HG03280 (cell line): ENCODE measurements around the gene NOP16.
A peak's percentile ranks its signal among the peaks of the same experiment; 100 is the strongest.
"Not testable (repeated sequence)": the region's sequence is repeated elsewhere in the genome, so short reads cannot be mapped to it uniquely, and the experiment has no call there.

ENCODE experiments used
- ATAC-seq: cut with Tn5 transposase; IDR thresholded peaks from one replicate; pipeline ENCODE4 v1.9.1; 2021; ENCODE audit warnings: mild to moderate bottlenecking, moderate library complexity; ENCODE audit not compliant: unreplicated experiment

Gene NOP16

GRCh38 chr5:176410486-176411180, 22.2 kb upstream of the NOP16 start:
- no peak for ATAC-seq

GRCh38 chr5:176409765-176410164, 21.4 kb upstream of the NOP16 start:
- ATAC-seq, result no peak

- no peak for ATAC-seq
Observed at GRCh38 chr5:176408590-176408989, 20.2 kb upstream of the NOP16 start.

- ATAC-seq, result not testable (repeated sequence)
Observed at GRCh38 chr5:176408252-176408573, 19.8 kb upstream of the NOP16 start.

GRCh38 chr5:176407456-176408251, 19.3 kb upstream of the NOP16 start:
- no peak for ATAC-seq

- no peak for ATAC-seq
Observed at GRCh38 chr5:176406436-176407052, 18.1 kb upstream of the NOP16 start.

GRCh38 chr5:176405656-176406435, 17.4 kb upstream of the NOP16 start:
- no peak for ATAC-seq

- no peak for ATAC-seq
Observed at GRCh38 chr5:176401281-176402205, 13.1 kb upstream of the NOP16 start.

- ATAC-seq, result no peak
Observed at GRCh38 chr5:176400382-176401156, 12.2 kb upstream of the NOP16 start.

- no peak for ATAC-seq
Observed at GRCh38 chr5:176397736-176398420, 9.5 kb upstream of the NOP16 start.

- ATAC-seq, result no peak
Observed at GRCh38 chr5:176396330-176396729, 7.9 kb upstream of the NOP16 start.

GRCh38 chr5:176394881-176395675, 6.7 kb upstream of the NOP16 start:
- no peak for ATAC-seq

GRCh38 chr5:176394096-176394495, 5.7 kb upstream of the NOP16 start:
- ATAC-seq, result no peak

- no peak for ATAC-seq
Observed at GRCh38 chr5:176392526-176392925, 4.1 kb upstream of the NOP16 start.

GRCh38 chr5:176391999-176392398, 3.6 kb upstream of the NOP16 start:
- ATAC-seq, result no peak

GRCh38 chr5:176391479-176391878, 3.1 kb upstream of the NOP16 start:
- no peak for ATAC-seq

GRCh38 chr5:176389135-176390123, 1.0 kb upstream of the NOP16 start:
- peak; percentile 33 for ATAC-seq
